ENCODE measurements around the gene HINT3. TPM values are rescaled to one million over a fixed set of nuclear protein-coding genes. Genes with fewer than 3 reads are reported as not detected.
"Not testable (repeated sequence)": the region's sequence is repeated elsewhere in the genome, so short reads cannot be mapped to it uniquely, and the experiment has no call there.

The HINT3 gene
- polyA plus RNA-seq, 5 donors: 22.3 to 28.1 (median 23.3) TPM

DNA sequence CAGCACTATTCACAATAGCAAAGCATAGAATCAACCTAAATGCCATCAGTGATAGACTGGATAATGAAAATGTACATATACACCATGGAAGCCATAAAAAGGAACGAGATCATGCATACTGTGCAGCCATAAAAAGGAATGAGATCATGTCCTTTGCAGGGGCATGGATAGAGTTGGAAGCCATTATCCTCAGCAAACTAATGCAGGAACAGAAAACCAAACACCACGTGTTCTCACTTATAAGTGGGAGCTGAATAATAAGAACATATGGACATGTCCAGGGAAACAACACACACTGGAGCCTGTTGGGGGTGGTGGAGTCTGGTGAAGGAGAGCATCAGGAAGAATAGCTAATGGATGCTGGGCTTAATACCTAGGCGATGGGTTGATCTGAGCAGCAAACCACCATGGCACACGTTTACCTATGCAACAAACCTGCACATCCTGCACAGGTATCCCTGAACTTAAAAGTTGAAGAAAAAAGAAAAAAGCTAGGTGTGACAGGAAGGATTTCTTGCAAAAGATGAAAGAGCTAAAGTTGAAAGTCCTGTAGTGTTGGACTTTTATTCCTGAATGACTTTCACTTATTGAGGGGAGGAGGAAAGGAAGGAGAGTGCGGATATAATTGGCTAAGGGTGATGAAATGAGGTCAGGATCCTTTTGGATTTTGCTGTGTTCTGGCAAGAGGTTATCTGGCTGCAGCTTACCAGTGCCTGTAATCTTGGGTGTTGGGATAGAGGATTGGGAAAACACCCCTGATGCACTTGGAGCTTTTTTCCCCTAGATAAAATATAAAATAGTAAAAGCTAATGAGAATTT lies 38.3 kb downstream of the HINT3 start:
- no peak for DNase-seq

DNA sequence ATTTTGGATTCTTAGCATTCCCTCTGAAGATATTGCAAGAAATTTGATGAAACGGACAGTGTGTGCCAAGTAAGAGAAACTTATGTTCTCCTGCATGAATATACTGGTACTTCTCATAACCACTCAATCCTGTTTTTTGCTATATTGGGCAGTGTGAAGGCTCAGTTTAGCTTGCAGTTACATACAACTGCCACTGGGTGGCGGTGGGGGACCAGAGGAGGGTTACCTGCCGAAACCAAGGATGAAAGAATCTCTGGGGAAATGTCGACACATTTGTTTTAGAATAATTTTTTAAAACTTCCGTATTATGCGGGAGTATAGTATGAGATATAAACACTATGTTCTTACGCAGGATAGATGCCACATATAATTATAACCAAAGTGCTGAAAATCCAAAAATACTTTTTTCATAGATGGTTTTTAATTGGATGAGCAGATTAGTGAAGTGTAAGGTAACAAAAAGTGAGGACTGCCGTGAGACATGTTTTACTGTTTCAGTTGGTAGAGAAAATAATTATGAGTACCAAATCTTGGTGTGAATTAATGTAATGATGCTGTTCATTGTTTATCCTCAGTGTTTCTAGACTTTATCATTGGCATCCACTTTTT lies 39.5 kb downstream of the HINT3 start:
- peak; percentile 40 to 52 for DNase-seq

DNA sequence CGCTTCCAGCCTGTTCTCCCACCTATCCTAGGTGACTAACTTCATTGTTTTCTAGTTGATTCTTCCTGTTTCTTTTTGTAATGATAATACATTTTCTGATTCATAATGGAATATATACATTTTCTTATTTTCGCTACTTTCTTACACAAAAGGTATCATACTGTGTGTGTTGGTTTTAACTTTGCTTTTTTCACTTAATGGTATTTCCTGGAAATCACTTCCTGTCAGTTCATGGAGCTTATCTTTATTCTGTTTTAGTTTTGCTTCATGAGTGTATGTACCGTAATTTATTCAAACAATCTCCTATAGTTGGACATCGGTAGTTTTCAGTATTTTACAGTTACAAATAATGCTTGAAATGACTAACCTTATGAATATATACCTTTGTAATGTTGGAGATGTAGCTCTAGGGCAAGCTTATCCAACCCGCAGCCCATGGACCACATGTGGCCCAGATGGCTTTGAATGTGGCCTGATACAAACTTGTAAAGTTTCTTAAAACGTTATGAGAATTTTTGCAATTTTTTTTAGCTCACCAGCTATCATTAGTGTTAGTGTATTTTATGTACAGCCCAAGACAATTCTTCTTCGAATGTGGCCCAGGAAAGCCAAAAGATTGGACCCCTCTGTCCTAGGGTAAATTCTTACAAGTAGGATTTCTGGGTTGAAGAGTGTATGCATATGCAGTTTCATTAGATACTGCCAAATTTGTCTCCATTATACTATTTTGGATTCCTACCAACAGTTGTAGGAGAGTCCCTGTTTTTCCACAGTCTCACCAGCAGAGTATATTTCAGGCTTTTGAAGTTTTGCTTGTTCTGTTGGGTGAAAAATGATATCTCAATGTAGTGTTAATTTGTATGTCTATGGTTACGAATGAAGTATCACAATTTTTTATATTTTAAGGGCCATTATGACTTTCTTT lies 46.4 kb downstream of the HINT3 start:
- no peak for DNase-seq

DNA sequence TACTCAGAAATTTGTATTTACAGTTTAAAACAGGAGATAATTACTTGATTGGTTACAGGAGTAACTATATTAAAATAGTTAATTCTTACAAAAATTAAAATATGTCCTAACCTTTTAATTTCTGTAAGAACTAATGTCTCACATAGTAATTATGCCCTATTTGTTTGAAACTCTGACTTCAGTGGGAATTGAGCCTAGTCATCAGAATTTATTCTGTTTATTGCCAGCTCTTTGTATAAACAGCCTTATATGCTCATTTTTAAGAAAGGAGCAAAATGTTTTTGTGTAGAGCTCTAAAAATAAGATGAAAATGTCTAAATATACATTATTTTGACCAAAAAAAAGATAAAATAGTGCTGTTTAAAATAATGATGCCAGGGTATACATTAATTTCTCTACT lies 51.2 kb downstream of the HINT3 start:
- DNase-seq: no peak

DNA sequence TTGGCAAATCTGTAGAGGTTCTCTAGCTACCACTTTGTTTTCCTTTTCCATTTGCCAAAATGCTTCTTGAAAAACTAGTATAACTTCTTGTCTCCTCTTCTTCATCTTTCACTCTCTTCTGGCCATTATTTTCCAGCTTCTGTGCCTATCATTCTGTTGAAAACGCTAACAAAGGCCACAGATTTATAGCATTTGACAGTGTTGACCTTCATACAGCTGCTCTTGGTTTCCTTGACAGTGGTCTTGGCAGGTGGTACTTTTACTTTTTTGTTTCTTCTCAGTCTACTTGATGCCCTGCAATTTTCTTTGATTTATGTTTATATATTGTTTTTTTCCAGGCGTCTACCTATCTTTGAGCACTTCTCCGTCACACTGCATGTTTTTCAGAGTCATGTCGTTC lies 53.5 kb downstream of the HINT3 start:
- DNase-seq: no peak

DNA sequence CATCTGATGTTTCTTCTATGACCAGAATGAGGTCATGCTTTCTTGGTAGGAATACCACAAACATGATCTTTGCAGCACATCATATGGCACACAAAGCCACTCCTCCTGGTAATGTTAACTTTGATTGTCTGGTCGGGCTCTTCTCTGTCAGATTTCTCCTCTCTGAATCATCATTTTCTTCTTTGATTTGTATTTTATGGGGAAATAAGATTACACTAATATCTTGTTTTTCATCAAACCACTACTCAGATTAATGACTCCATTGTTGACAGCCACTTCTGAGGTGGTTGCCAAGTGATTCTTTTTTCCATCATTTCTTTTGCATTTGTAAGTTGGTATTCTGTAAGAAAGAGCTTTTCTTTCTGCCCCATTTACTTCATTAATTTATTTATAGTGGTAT lies 59.3 kb downstream of the HINT3 start:
- DNase-seq: no peak

DNA sequence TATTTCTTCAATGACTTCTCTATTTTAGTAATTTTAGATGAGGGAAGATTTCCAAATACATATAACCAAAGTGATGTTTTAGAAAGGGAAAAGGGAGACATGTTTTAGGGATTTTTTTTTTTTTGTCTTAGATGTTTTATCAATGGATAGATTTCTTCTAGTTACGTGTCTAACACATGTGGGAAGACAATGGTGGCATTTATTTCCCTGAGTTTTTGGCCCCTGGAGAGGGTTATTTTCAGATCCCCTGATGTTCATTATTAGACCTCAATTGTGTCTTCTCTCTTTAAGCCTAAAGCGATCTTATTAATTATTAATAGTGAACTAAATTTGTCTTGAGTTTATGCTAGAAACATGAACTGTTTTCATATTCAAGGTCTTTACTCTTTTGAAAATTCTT lies 60.0 kb downstream of the HINT3 start:
- no peak for DNase-seq

DNA sequence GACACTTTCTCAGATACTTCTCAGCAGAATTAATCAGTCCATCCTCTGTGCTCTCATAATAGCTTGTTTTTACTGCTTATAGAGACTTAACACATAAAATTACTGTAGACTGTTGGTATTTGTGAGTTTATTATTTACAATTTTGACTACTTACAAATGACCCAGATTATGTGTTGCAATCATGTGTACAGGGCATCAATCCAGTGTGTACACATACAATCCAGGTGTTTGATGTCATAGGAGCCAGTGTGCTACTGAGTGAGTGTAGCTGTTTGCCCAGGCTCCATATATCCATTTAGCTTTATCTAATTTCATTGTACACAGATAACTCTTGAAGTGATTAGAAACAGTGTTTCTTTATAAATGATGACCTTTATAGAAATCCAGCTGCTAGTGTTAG lies 61.1 kb downstream of the HINT3 start:
- DNase-seq: no peak

DNA sequence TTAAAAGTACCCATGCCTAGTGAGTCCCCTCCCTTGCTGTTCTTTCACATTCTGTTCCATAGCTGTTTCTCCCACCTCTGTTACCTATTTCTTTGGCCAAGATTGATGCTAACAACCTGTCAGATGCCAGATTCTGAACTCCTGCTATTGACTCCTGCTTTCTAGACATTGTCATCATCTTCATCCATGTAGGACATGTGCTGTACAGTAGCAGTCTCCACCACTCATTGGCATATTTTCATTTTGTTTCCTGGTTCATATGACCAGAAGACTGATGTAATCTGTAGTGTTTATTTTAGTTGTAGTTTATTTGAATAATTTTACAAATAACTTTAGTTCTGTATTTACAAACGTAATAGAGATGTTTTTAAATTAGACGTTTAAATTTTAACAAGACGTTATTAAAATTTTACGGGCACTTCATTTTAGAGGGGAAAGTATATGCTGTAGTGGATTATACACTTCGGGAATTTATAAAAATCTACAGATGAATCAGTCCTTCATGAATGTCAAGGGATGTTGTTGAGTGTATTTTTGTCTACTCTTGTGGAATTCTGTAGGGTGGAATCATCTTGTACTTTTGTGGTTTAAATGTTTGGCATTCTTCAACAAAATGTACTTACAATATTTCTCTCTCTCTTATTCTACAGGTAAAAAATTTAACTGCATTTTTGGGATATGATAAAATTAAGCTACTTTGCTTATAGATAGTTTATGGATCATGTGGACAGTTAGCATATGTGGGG lies 63.9 kb downstream of the HINT3 start:
- no peak for DNase-seq

DNA sequence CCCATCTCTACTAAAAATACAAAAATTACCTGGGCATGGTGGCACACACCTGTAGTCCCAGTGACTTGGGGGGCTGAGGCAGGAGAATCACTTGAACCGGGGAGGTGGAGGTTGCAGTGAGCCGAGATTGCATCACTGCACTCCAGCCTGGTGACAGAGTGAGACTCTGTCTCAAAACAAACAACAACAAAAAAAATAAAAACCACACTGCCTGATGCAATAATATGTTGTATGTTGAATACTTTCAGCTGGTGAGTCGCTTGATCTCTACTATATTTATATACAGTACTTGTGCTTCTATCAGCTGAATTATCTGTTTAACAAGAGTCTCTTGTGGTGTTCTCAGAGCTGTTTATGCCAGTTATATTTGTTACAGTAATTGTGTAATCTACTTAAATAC lies 66.9 kb downstream of the HINT3 start:
- DNase-seq: not testable (repeated sequence)

DNA sequence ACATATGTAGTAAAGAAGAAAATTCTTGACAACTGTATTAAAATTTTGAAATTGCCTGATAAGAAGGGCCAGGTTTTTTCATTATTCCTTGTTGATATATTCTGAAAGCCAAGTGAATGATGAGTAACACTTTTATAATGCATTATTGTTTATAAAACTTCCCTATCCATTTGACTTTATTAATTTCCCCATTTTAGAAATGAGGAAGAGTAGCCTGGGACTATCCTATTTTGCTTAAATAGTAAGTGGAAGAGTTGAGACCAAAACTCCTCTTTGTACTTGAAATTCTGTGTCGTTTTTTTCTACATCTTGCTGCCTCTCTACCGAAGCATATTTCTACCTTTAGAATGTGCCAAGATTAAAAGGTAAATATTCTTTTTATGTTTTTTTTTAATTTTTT lies 69.4 kb downstream of the HINT3 start:
- no peak for DNase-seq

DNA sequence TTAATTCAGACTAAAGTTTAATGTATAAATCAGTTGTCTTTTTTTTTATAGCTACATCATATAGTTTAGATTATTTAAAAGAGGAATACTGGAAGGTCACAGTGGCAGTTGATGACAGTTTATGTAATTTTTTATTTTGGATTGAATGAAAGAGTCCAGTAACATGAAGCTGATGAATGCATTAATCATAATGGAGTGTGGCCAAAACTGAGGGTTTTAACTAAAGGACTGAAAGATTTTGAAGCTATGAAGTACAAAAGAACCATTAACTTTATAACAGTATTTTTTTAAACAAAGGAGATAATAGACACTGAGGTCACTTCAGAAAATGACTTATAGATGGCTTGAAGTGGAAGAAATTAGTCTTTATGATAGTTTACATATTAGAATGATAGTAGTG lies 71.0 kb downstream of the HINT3 start:
- no peak for DNase-seq

Other genes with a start within 250 kb of the HINT3 start
- 1 to 10 TPM in 4 of 5 donors, under 1 TPM in 1; 0.94 to 2.2 (median 1.3) TPM for gene HEY2, start 207.1 kb upstream of the HINT3 start, polyA plus RNA-seq (ENCODE audit: insufficient read depth in 1 of 5, insufficient read length in 5 of 5, low replicate concordance in 1 of 5)
- 10 to 100 TPM; 14.1 to 20.5 (median 20.0) TPM for gene NCOA7, start 165.8 kb upstream of the HINT3 start, polyA plus RNA-seq (ENCODE audit: insufficient read depth in 1 of 5, insufficient read length in 5 of 5, low replicate concordance in 1 of 5)
- gene TRMT11, start 29.8 kb downstream of the HINT3 start, polyA plus RNA-seq (ENCODE audit: insufficient read depth in 1 of 5, insufficient read length in 5 of 5, low replicate concordance in 1 of 5): 10 to 100 TPM; 23.3 to 34.3 (median 28.3) TPM